ENCODE data around the gene RAPGEF2. TPM values are rescaled to one million over a fixed set of nuclear protein-coding genes. Genes with fewer than 3 reads are reported as not detected.
"Not testable (repeated sequence)": the region's sequence is repeated elsewhere in the genome, so short reads cannot be mapped to it uniquely, and the experiment has no call there.

The RAPGEF2 gene
- total RNA-seq, 1 experiment from 2014 or later = 37.1 TPM

- not testable (repeated sequence) for H3K27ac Mint-ChIP-seq; H3K79me1 ChIP-seq (ENCODE audit: insufficient read depth, low read depth, low read length, poor library complexity, severe bottlenecking); H3K4me1 ChIP-seq (ENCODE audit: insufficient read depth, low read length); H3K9me3 Mint-ChIP-seq; H2AFZ ChIP-seq (ENCODE audit: low read length); H4K5ac ChIP-seq (ENCODE audit: insufficient read length, low read depth, low read length); H3K23me2 ChIP-seq (ENCODE audit: insufficient read length, low read depth, low read length, poor library complexity, severe bottlenecking); H4K91ac ChIP-seq (ENCODE audit: insufficient read length, low read depth, low read length); H3K27ac ChIP-seq (ENCODE audit: insufficient read length, low read depth, low read length); H2BK20ac ChIP-seq (ENCODE audit: low read depth, low read length, poor library complexity, severe bottlenecking); H2BK15ac ChIP-seq (ENCODE audit: low read depth, low read length); DNase-seq; H3K9me3 ChIP-seq (ENCODE audit: control insufficient read depth, low read depth, low read length); H3K14ac ChIP-seq (ENCODE audit: insufficient read depth, low read length); H3K4ac ChIP-seq (ENCODE audit: low read depth, low read length); H3K56ac ChIP-seq (ENCODE audit: insufficient read length, low read depth, low read length); H3K79me2 ChIP-seq (ENCODE audit: insufficient read depth, low read length); H2BK5ac ChIP-seq (ENCODE audit: insufficient read length, low read length); H3K4me2 ChIP-seq (ENCODE audit: insufficient read depth, insufficient read length, low read length); H3K18ac ChIP-seq (ENCODE audit: insufficient read length, low read depth, low read length); H4K8ac ChIP-seq (replicated peaks; ENCODE audit: insufficient read length, low read depth, low read length); H2AK5ac ChIP-seq (ENCODE audit: insufficient read length, low read length); H3K4me3 Mint-ChIP-seq; H3T11ph ChIP-seq (ENCODE audit: low read length); H3K23ac ChIP-seq (ENCODE audit: insufficient read length, low read depth, low read length); H3K9ac ChIP-seq (ENCODE audit: extremely low read depth, insufficient read length, low read length); H3K27me3 ChIP-seq (ENCODE audit: insufficient read depth, low read length); H4K20me1 ChIP-seq (ENCODE audit: control insufficient read depth, insufficient read depth, insufficient read length); H2BK12ac ChIP-seq (ENCODE audit: insufficient read length, low read depth, low read length); H2BK120ac ChIP-seq (ENCODE audit: low read depth, low read length, poor library complexity, severe bottlenecking); H3K27me3 Mint-ChIP-seq (ENCODE audit: low read depth)
- H3K36me3 Mint-ChIP-seq (ENCODE audit: insufficient read depth in 1 of 3, low read depth in 3 of 3) = peaks cover 15 to 28% (median 17%) of the 10 kb centered on the region in 3 experiments
- H3K4me1 Mint-ChIP-seq = peaks cover 7 to 10% of the 10 kb centered on the region in 2 experiments
- no CpG with 5 or more reads among the region's 2 CpGs for WGBS (ENCODE audit: extremely low coverage, insufficient read length, low lambda C conversion rate)
Measured at GRCh38 chr4:159116098-159116497, 13.2 kb downstream of the RAPGEF2 start.

- H4K91ac ChIP-seq (ENCODE audit: insufficient read length, low read depth, low read length); H2BK20ac ChIP-seq (ENCODE audit: low read depth, low read length, poor library complexity, severe bottlenecking); H3K4me1 ChIP-seq (ENCODE audit: insufficient read depth, low read length); H3K27me3 Mint-ChIP-seq (ENCODE audit: low read depth); H3K4ac ChIP-seq (ENCODE audit: low read depth, low read length); H2BK15ac ChIP-seq (ENCODE audit: low read depth, low read length); H3K14ac ChIP-seq (ENCODE audit: insufficient read depth, low read length); H4K8ac ChIP-seq (replicated peaks; ENCODE audit: insufficient read length, low read depth, low read length); H3K9ac ChIP-seq (ENCODE audit: extremely low read depth, insufficient read length, low read length); H3K4me2 ChIP-seq (ENCODE audit: insufficient read depth, insufficient read length, low read length); H3K23me2 ChIP-seq (ENCODE audit: insufficient read length, low read depth, low read length, poor library complexity, severe bottlenecking); H3K56ac ChIP-seq (ENCODE audit: insufficient read length, low read depth, low read length); H4K5ac ChIP-seq (ENCODE audit: insufficient read length, low read depth, low read length); H3K18ac ChIP-seq (ENCODE audit: insufficient read length, low read depth, low read length); H3K4me1 Mint-ChIP-seq; H2AK5ac ChIP-seq (ENCODE audit: insufficient read length, low read length); H2BK120ac ChIP-seq (ENCODE audit: low read depth, low read length, poor library complexity, severe bottlenecking); H2BK12ac ChIP-seq (ENCODE audit: insufficient read length, low read depth, low read length); H3T11ph ChIP-seq (ENCODE audit: low read length); H3K27ac ChIP-seq (ENCODE audit: insufficient read length, low read depth, low read length); H2AFZ ChIP-seq (ENCODE audit: low read length); H3K9me3 ChIP-seq (ENCODE audit: control insufficient read depth, low read depth, low read length); H3K79me1 ChIP-seq (ENCODE audit: insufficient read depth, low read depth, low read length, poor library complexity, severe bottlenecking); H3K27ac Mint-ChIP-seq; H4K20me1 ChIP-seq (ENCODE audit: control insufficient read depth, insufficient read depth, insufficient read length); H3K27me3 ChIP-seq (ENCODE audit: insufficient read depth, low read length); DNase-seq; H3K9me3 Mint-ChIP-seq; H3K23ac ChIP-seq (ENCODE audit: insufficient read length, low read depth, low read length); H2BK5ac ChIP-seq (ENCODE audit: insufficient read length, low read length); H3K4me3 Mint-ChIP-seq: not testable (repeated sequence)
- H3K36me3 Mint-ChIP-seq (ENCODE audit: insufficient read depth in 1 of 3, low read depth in 3 of 3) = peaks cover 15 to 28% (median 17%) of the 10 kb centered on the region in 3 experiments
- peaks cover 11% of the 10 kb centered on the region; the same call in 1 of the 2 replicates for H3K79me2 ChIP-seq (ENCODE audit: insufficient read depth, low read length)
Measured at GRCh38 chr4:159116693-159117092, 13.8 kb downstream of the RAPGEF2 start.
